ENCODE measurements around the gene CRYZ. TPM values are rescaled to one million over a fixed set of nuclear protein-coding genes. Genes with fewer than 3 reads are reported as not detected.
"Not testable (repeated sequence)": the region's sequence is repeated elsewhere in the genome, so short reads cannot be mapped to it uniquely, and the experiment has no call there.

CRYZ gene
- total RNA-seq, 2 donors from 2014 or later: 12.6 to 36.0 TPM

GRCh38 chr1:74737333-74737732 is 4.5 kb upstream of the CRYZ start:
- ATAC-seq (ENCODE audit: insufficient number of reproducible peaks, low FRiP score, low read depth) (no peak), DNase-seq (ENCODE audit: low spot score) (no peak)
- TF ChIP-seq CTCF (IDR thresholded peaks at IDR 0.05): no peak
- H3K36me3 ChIP-seq: peaks cover 15% of the 10 kb centered on the region
- H3K27me3 ChIP-seq (replicated peaks; ENCODE audit: insufficient read depth): no peaks in the 10 kb centered on the region
- H3K9me3 ChIP-seq: no peaks in the 10 kb centered on the region
- H3K4me1 ChIP-seq (ENCODE audit: control insufficient read depth in 1 of 2, low read depth in 2 of 2): peaks cover 9 to 17% of the 10 kb centered on the region in 2 donors
- H3K27ac ChIP-seq: no peak overlapping the region
- H3K4me3 ChIP-seq: no peak overlapping the region

- peak; percentile 64 for TF ChIP-seq CTCF (IDR thresholded peaks at IDR 0.05)
- DNase-seq (ENCODE audit: low spot score) (no peak), ATAC-seq (ENCODE audit: insufficient number of reproducible peaks, low FRiP score, low read depth) (no peak)
- Histone ChIP-seq H3K4me1 (ENCODE audit: control insufficient read depth in 1 of 2, low read depth in 2 of 2) (peaks cover 26 to 36% of the 10 kb centered on the region in 2 donors), H3K9me3 (no peaks in the 10 kb centered on the region), H3K36me3 (peaks cover 8% of the 10 kb centered on the region), H3K27me3 (replicated peaks; ENCODE audit: insufficient read depth) (no peaks in the 10 kb centered on the region), H3K4me3 (peak overlapping the region; percentile 83), H3K27ac (peak overlapping the region; percentile 63 to 74)
These were observed 994 bp upstream of the CRYZ start for GRCh38 chr1:74733604-74734484.

- H3K4me1 ChIP-seq (ENCODE audit: control insufficient read depth in 1 of 2, low read depth in 2 of 2): peaks cover 32 to 36% of the 10 kb centered on the region in 2 donors
- DNase-seq (ENCODE audit: low spot score); H3K36me3 ChIP-seq; ATAC-seq (ENCODE audit: insufficient number of reproducible peaks, low FRiP score, low read depth); H3K27me3 ChIP-seq (replicated peaks; ENCODE audit: insufficient read depth); H3K9me3 ChIP-seq: not testable (repeated sequence)
- H3K27ac ChIP-seq: peak overlapping the region; percentile 63 to 74
- peak overlapping the region; percentile 83 for H3K4me3 ChIP-seq
These were observed 541 bp downstream of the CRYZ start for GRCh38 chr1:74732071-74732946.

GRCh38 chr1:74731399-74732052 is 1.3 kb downstream of the CRYZ start:
- Histone ChIP-seq H3K4me1 (ENCODE audit: control insufficient read depth in 1 of 2, low read depth in 2 of 2) (peaks cover 32 to 36% of the 10 kb centered on the region in 2 donors), H3K9me3 (no peaks in the 10 kb centered on the region), H3K4me3 (peak overlapping the region; percentile 83), H3K27me3 (replicated peaks; ENCODE audit: insufficient read depth) (no peaks in the 10 kb centered on the region), H3K36me3 (no peaks in the 10 kb centered on the region), H3K27ac (no peak overlapping the region)
- DNase-seq (ENCODE audit: low spot score) (no peak), ATAC-seq (ENCODE audit: insufficient number of reproducible peaks, low FRiP score, low read depth) (no peak)
- TF ChIP-seq CTCF (IDR thresholded peaks at IDR 0.05): no peak

- Histone ChIP-seq H3K27me3 (replicated peaks; ENCODE audit: insufficient read depth) (no peaks in the 10 kb centered on the region), H3K36me3 (no peaks in the 10 kb centered on the region), H3K4me1 (ENCODE audit: control insufficient read depth in 1 of 2, low read depth in 2 of 2) (peaks cover 30 to 32% of the 10 kb centered on the region in 2 donors), H3K9me3 (no peaks in the 10 kb centered on the region), H3K27ac (no peak overlapping the region), H3K4me3 (no peak overlapping the region)
- DNase-seq (ENCODE audit: low spot score) (no peak), ATAC-seq (ENCODE audit: insufficient number of reproducible peaks, low FRiP score, low read depth) (no peak)
- no peak for TF ChIP-seq CTCF (IDR thresholded peaks at IDR 0.05)
These were observed 2.9 kb downstream of the CRYZ start for GRCh38 chr1:74729741-74730478.
